ENCODE data around the gene KRTAP10-10. TPM values are rescaled to one million over a fixed set of nuclear protein-coding genes. Genes with fewer than 3 reads are reported as not detected.
"Not testable (repeated sequence)": the region's sequence is repeated elsewhere in the genome, so short reads cannot be mapped to it uniquely, and the experiment has no call there.

Gene KRTAP10-10
- total RNA-seq, 1 experiment from 2014 or later = not detected

DNA sequence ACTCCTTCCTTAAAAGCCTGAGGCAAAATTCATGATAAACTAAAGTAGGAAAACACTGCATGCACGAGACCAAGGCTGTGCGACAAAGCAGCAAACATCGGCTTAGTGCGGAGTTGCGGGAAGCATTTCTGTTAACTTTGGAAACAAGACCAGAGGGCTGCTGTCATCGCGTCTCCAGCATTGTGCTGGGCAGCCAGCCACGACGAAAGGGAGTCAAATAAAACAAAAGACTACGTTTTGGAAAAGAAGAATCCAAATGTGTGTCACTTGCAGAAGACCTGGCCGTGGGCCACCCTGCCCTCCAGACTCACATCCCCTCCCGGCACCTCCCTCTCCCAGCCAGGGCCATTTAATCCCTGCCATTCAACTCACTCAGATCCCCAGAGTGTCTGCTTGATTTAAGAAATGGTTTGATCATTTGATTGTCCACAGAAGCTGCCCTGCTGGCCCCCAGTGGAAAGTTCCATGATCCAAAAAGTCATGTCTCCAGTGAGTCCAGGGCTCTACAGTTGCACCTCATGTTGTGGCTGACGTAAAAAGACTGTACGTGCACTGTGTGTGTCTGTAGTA, 6.7 kb downstream of the KRTAP10-10 start:
- Histone ChIP-seq H3K36me3 (no peaks in the 10 kb centered on the region), H3K27me3 (replicated peaks) (0 out of 2 replicates have a peak, but pooled peaks cover 5% of the 10 kb centered on the region), H3K9me3 (replicated peaks) (no peaks in the 10 kb centered on the region), H3K4me3 (no peak overlapping the region), H3K4me1 (replicated peaks) (no peaks in the 10 kb centered on the region), H3K27ac (no peak overlapping the region)
- DNase-seq (ENCODE audit: low read depth in 1 of 2, low spot score in 2 of 2) = no peak

DNA sequence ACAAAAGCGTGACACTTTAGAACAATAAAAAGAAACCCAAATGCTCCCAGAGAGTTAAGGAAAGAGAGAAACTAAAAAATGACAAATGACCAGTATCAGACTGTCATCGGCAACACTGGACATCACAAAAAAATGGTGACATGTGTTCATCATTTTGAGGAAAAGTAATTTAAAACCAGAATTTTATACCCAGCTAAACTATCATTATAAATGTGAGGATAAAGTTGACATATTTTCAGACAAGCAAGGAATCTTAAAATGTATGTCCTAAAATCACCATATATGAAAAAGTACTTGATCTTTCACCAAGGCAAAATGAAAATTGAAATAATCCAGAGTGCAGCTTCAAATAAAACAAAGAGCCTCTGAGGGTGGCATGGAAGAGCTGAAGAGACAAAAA, 7.7 kb downstream of the KRTAP10-10 start:
- no peak overlapping the region for H3K27ac ChIP-seq
- no peaks in the 10 kb centered on the region for H3K36me3 ChIP-seq
- 0 out of 2 replicates have a peak, but pooled peaks cover 8% of the 10 kb centered on the region for H3K27me3 ChIP-seq (replicated peaks)
- no peaks in the 10 kb centered on the region for H3K4me1 ChIP-seq (replicated peaks)
- no peak for DNase-seq (ENCODE audit: low read depth in 1 of 2, low spot score in 2 of 2)
- H3K9me3 ChIP-seq (replicated peaks) = no peaks in the 10 kb centered on the region; the same call in 1 of the 2 replicates
- no peak overlapping the region for H3K4me3 ChIP-seq

DNA sequence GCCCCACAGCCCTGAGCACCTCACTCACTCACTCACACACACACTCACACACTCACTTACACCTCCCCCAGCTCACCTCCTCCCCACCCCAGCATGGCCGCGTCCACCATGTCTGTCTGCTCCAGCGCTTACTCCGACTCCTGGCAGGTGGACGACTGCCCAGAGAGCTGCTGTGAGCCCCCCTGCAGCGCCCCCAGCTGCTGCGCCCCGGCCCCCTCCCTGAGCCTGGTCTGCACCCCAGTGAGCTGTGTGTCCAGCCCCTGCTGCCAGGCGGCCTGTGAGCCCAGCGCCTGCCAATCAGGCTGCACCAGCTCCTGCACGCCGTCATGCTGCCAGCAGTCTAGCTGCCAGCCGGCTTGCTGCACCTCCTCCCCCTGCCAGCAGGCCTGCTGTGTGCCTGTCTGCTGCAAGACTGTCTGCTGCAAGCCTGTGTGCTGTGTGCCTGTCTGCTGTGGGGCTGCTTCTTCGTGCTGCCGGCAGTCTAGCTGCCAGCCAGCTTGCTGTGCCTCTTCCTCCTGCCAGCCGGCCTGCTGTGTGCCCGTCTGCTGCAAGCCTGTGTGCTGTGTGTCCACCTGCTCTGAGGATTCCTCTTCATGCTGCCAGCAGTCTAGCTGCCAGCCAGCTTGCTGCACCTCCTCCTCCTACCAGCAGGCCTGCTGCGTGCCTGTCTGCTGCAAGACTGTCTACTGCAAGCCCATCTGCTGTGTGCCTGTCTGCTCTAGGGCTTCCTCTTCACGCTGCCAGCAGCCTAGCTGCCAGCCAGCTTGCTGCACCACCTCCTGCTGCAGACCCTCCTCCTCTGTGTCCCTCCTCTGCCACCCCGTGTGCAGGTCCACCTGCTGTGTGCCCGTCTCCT, 9.4 kb downstream of the KRTAP10-10 start, which contains the start of gene KRTAP10-11:
KRTAP10-11 (plus strand) TSS at position 49 of the 856 bp plus-strand sequence; CDS start at position 94, 45 bp downstream.
- H3K9me3 ChIP-seq (replicated peaks); H3K4me3 ChIP-seq; H3K27ac ChIP-seq; H3K4me1 ChIP-seq (replicated peaks); DNase-seq (ENCODE audit: low read depth in 1 of 2, low spot score in 2 of 2); H3K36me3 ChIP-seq; H3K27me3 ChIP-seq (replicated peaks): not testable (repeated sequence)

DNA sequence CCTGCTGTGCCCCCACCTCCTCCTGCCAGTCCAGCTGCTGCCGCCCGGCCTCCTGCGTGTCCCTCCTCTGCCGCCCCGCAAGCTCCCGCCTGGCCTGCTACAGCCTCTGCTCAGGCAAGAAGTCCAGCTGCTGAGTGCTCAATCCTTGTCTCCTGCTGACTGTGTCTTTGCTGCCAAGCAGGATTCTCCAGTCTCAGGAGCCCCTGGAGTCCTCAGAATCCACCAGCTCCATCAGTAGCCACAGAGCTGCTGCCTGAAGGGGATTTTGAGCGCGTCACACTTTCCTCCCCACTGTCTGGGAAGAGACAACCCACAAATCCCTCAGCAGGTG, 10.0 kb downstream of the KRTAP10-10 start:
- H3K4me3 ChIP-seq = no peak overlapping the region
- H3K27me3 ChIP-seq (replicated peaks) = 0 out of 2 replicates have a peak, but pooled peaks cover 8% of the 10 kb centered on the region
- H3K27ac ChIP-seq = no peak overlapping the region
- no peaks in the 10 kb centered on the region for H3K4me1 ChIP-seq (replicated peaks)
- no peaks in the 10 kb centered on the region; the same call in 1 of the 2 replicates for H3K9me3 ChIP-seq (replicated peaks)
- no peak for DNase-seq (ENCODE audit: low read depth in 1 of 2, low spot score in 2 of 2)
- no peaks in the 10 kb centered on the region for H3K36me3 ChIP-seq

DNA sequence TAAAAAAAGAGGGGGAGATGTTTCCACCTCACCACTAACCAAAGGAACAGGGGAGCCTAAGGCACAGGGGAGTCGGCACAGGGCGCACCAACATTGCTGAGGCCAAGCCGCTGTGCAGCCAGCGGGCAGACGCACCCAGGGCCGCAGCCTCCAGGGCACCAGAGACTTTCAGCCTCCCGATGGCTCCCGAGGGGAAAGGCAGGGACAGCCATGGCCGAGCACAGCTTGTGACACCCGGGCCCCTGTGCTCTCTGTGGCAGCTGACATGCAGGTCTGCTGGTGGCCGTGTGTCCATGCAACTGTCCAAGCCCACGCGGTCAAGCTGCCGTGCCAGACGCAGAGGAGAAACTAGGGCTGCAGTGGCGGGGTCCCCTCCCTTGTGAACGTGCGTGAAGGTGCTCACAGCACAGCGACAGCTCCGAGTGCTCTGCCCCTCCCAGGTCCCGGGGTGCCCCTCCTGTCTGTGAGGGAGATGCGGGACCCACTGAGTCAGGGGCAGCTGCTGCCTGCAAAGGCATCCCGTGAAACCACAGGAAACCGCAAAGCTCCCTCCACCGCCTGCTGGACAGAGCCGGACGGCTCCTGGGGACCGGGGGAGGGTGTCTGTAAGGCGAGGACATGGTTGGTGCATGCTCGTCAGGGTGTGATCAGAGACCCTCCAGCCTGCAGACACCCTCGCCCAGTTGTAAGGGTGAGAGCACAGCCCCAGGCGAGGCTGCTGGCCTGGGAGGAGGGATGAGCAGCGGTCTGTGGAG, 11.6 kb downstream of the KRTAP10-10 start:
- Histone ChIP-seq H3K4me1 (replicated peaks) (no peaks in the 10 kb centered on the region), H3K36me3 (no peaks in the 10 kb centered on the region), H3K27ac (no peak overlapping the region), H3K27me3 (replicated peaks) (peaks cover 8% of the 10 kb centered on the region; the same call in 1 of the 2 replicates), H3K9me3 (replicated peaks) (no peaks in the 10 kb centered on the region; the same call in 1 of the 2 replicates), H3K4me3 (no peak overlapping the region)
- no peak for DNase-seq (ENCODE audit: low read depth in 1 of 2, low spot score in 2 of 2)

DNA sequence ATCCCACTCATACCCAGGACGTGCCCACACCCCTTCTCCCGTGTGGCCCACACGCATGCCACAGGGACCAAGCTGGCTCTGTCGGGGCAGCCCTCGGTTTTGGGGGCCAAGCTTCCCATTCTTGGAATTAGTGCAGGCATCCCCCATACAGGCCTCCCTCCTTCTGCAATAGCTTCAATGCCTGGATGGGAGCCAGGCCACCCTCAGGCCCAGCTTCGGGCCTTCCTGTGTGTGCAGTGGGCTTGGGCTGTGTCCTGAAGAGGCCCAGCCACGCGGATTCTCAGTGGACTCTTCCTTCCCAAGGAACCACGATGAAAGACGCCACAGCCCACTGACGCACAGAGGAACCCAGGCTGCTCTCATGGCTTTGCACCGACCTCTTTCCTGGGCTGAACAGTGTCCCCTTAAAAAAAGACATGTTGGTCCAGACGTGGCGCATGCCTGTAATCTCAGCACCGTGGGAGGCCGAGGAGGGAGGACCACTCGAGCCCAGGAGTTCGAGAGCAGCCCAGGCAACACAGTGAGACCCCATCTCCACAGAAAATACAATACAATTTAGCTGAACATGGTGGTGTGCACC, 12.5 kb downstream of the KRTAP10-10 start:
- Histone ChIP-seq H3K4me3 (no peak overlapping the region), H3K27ac (no peak overlapping the region), H3K36me3 (no peaks in the 10 kb centered on the region), H3K4me1 (replicated peaks) (no peaks in the 10 kb centered on the region), H3K27me3 (replicated peaks) (peaks cover 8% of the 10 kb centered on the region; the same call in 1 of the 2 replicates), H3K9me3 (replicated peaks) (no peaks in the 10 kb centered on the region; the same call in 1 of the 2 replicates)
- DNase-seq (ENCODE audit: low read depth in 1 of 2, low spot score in 2 of 2) = no peak

DNA sequence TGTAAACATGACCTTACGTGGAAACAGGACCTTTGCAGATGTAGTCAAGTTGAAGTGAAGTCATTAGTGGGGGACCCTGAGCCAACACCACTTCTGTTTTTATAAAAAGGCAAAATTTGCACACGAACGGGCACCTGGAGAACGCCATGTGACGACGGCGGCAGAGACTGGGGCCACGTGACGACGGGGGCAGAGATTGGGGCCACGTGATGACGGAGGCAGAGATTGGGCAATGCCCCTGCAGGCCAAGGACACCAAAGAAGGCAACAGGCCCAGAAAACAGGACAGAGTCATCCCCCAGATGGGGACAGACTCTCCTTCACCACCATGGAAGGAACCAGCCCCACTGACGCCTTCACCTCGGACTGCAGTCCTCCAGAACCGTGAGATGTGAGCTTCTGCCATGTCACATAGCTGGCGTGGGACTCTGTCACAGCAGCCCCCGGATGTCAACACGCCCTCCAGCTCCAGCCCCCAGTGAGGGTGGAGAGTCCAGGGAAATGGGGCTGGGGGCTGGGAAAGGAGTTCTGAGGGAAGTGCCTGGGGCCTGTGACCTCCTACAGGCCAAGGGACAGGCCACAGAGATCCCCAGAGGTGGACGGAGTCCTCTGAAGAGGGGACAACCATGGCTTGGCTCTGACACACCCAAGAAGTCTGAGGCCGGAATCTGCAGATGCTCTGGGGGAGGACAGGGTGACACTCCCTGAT, 13.3 kb downstream of the KRTAP10-10 start:
- Histone ChIP-seq H3K4me3 (no peak overlapping the region), H3K36me3 (no peaks in the 10 kb centered on the region), H3K4me1 (replicated peaks) (no peaks in the 10 kb centered on the region), H3K27ac (no peak overlapping the region), H3K9me3 (replicated peaks) (no peaks in the 10 kb centered on the region; the same call in 1 of the 2 replicates), H3K27me3 (replicated peaks) (peaks cover 8% of the 10 kb centered on the region; the same call in 1 of the 2 replicates)
- DNase-seq (ENCODE audit: low read depth in 1 of 2, low spot score in 2 of 2) = no peak

DNA sequence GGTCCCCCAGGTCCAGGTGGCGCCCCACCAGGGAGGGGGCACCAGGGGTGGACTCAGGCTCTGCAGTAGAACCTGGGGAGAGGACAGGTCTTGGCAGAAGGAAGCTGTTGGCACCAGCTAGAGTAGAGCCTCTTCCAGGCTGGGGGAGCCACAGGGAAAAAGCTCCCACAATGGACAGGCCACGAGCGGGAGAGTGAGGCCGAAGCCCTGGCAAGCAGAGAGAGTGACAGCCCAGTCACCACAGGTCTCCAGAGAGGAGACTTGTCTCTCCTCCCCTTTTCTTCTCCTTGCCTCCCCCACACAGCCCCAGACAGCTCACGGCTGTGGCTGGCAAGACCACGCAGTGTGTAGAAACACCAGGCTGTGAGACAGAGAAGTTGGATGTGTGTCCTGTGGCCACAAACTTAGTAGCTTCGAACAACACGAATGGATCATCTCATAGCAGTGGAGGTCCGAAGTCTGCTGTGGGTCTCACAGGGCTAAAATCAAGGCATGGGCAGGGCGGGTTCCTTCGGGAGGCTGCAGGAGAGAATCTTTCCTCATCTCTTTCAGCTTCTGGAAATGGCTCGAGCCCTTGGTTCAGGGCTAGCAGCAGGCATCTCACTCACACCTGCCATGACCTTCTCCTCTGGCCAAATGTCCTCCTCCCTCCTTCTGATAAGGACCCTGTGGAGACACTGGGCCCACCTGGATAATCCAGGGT, 14.0 kb downstream of the KRTAP10-10 start:
- Histone ChIP-seq H3K9me3 (replicated peaks) (no peaks in the 10 kb centered on the region; the same call in 1 of the 2 replicates), H3K27ac (no peak overlapping the region), H3K4me1 (replicated peaks) (no peaks in the 10 kb centered on the region), H3K4me3 (no peak overlapping the region), H3K36me3 (no peaks in the 10 kb centered on the region), H3K27me3 (replicated peaks) (peaks cover 8% of the 10 kb centered on the region; the same call in 1 of the 2 replicates)
- no peak for DNase-seq (ENCODE audit: low read depth in 1 of 2, low spot score in 2 of 2)

DNA sequence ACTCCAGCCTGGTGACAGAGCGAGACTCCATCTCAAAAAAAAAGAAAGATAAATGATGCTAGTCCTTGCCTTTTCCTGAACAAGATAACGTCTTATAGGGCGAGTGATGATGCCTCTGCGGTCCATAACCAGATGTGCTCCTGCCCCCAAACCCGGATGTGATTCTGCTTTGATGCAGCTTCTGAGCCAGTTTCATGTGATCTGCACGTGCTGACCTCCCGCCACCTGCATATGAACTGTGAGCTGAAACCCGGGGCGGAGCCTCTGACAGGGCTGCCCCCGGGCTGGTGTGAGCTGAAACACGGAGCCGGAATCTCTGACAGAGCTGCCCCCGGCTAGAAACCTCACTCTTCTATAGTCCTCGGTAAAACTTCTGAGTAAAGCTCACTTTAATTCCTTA, 16.0 kb downstream of the KRTAP10-10 start:
- DNase-seq (ENCODE audit: low read depth in 1 of 2, low spot score in 2 of 2) = no peak
- no peaks in the 10 kb centered on the region; the same call in 1 of the 2 replicates for H3K4me1 ChIP-seq (replicated peaks)
- H3K4me3 ChIP-seq = no peak overlapping the region
- H3K9me3 ChIP-seq (replicated peaks) = peaks cover 4% of the 10 kb centered on the region; the same call in 1 of the 2 replicates
- no peaks in the 10 kb centered on the region for H3K36me3 ChIP-seq
- H3K27me3 ChIP-seq (replicated peaks) = peaks cover 6% of the 10 kb centered on the region
- H3K27ac ChIP-seq = no peak overlapping the region

DNA sequence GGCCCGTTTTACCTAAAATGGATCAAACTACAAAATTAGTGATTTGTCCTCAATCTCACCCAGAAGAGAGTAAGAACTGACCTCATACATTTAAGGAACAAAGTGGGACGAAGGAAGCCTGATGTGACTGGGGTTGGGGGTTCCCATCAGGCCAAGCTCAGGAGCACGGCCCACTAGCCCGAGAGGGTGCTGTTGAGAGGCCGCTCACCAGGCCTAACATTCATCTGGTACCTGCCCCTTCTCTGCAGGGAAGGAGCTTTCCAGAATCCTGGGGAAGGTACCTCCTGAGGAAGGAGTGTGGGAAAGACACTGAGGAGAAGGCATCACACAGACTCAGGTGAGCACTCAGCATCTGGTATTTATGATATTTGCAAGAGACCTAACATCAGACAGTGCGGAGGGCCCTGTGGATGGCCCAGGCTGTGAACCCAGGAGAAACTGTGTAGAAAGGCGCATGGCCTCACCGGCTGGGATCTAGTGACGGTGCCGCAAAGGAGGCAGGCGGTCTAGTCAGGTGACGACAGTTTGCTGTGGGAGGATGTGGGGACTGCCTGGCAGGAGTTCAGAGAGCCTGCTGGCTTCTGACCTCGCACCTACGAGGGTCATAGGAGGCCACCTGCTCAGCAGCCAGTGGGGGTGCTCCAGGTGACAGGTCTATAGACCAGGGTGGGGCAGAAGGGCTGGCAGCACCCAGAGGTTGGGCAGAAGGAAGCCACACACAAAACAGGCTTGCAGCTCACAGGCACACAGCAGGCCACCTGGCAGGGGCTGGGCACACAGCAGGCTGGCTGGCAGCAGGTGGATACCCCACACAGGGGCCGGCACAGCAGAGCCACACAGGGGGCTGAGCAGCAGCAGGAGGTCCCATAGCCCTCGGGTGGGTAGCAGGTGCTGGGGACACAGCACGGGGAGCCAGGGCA, 16.8 kb downstream of the KRTAP10-10 start:
- DNase-seq (ENCODE audit: low read depth in 1 of 2, low spot score in 2 of 2) = no peak
- no peak overlapping the region for H3K4me3 ChIP-seq
- peaks cover 2% of the 10 kb centered on the region for H3K27me3 ChIP-seq (replicated peaks)
- H3K4me1 ChIP-seq (replicated peaks) = no peaks in the 10 kb centered on the region; the same call in 1 of the 2 replicates
- no peak overlapping the region for H3K27ac ChIP-seq
- peaks cover 4% of the 10 kb centered on the region; the same call in 1 of the 2 replicates for H3K9me3 ChIP-seq (replicated peaks)
- no peaks in the 10 kb centered on the region for H3K36me3 ChIP-seq

DNA sequence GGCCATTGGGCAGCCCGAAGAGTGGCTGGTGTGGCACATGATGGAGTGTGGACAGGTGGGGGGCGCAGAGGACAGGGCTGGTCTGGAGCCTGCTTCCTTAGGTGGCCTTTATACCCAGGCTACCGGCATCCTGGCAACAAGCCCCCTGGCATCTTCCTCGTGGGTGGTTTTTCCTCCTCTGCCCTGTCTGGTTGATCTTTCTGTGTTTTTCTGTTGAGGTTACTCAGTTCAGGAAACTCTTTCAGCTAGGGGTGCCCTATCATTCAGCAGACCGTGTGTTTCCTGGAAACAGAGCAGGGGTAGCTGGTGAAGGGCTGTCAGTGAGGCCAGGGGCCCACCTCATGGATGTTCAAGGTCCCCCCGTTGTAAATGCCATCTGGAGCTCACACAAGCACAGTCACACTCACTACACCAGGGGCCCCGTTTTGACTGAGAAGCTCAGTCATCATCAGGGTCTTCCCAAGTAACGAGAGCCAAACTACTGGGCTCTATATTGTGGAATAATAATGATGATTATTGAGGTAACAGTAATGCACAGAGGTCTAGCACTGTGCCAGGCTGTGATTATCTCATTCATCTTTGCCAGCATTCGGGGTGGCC, 17.5 kb downstream of the KRTAP10-10 start, which contains the start of gene KRTAP12-4:
KRTAP12-4 (minus strand) TSS at position 84 of the 600 bp plus-strand sequence; CDS start at position 39, 45 bp downstream.
- Histone ChIP-seq H3K36me3 (no peaks in the 10 kb centered on the region), H3K4me3 (no peak within 1 kb of the TSS), H3K4me1 (replicated peaks) (no peaks in the 10 kb centered on the region; the same call in 1 of the 2 replicates), H3K27ac (no peak within 1 kb of the TSS), H3K9me3 (replicated peaks) (0 out of 2 replicates have a peak, but pooled peaks cover 4% of the 10 kb centered on the region), H3K27me3 (replicated peaks) (no peaks in the 10 kb centered on the region; the same call in none of the 2 replicates)
- no peak for DNase-seq (ENCODE audit: low read depth in 1 of 2, low spot score in 2 of 2)
